ENCODE measurements around the gene TPP2.

DNA sequence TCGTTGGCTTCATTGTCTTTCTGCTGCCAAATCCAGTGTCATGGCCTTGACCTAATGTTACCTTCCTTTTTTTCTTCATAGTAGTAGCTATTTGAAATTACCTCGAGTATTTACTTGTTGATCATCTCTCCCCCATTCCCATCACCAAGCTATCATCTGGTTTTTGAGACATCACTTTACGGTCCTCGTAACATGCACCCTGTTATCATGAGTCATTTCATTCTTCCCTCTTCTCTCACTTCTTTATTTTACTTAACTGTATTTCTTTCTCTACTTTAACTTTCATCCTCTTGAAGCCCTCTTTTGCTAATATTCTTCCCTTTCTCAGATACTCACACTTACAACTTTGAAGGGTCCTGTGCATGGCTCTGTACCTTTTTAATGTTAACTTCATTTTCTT, 31.8 kb downstream of the TPP2 start:
- TF ChIP-seq CTCF (IDR thresholded peaks at IDR 0.05): no peak
- no peak for TF ChIP-seq POLR2A (IDR thresholded peaks at IDR 0.05)
